Measurements from ENCODE around the gene ADM.

DNA sequence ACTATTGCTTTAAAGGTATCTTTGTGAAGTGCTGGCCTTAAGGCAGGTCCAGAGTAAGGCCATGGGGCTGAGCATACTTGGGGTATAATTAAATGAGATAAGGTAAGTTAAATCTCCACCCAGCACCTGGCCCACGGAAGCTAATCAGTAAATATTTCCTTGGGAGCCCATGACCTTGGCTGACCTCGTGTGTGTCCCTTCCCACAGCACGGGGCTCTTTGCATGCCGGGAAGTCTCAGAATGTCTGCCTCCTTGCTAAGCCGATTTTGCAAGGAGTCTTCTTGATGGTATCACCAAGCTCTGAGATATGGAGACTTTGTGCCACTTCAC lies 46.5 kb downstream of the ADM start:
- TF ChIP-seq, protein P1, sequence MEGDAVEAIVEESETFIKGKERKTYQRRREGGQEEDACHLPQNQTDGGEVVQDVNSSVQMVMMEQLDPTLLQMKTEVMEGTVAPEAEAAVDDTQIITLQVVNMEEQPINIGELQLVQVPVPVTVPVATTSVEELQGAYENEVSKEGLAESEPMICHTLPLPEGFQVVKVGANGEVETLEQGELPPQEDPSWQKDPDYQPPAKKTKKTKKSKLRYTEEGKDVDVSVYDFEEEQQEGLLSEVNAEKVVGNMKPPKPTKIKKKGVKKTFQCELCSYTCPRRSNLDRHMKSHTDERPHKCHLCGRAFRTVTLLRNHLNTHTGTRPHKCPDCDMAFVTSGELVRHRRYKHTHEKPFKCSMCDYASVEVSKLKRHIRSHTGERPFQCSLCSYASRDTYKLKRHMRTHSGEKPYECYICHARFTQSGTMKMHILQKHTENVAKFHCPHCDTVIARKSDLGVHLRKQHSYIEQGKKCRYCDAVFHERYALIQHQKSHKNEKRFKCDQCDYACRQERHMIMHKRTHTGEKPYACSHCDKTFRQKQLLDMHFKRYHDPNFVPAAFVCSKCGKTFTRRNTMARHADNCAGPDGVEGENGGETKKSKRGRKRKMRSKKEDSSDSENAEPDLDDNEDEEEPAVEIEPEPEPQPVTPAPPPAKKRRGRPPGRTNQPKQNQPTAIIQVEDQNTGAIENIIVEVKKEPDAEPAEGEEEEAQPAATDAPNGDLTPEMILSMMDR (IDR thresholded peaks at IDR 0.05 in 2 of 3, conservative IDR thresholded peaks at IDR 0.05 in 1 of 3; ENCODE audit: borderline replicate concordance in 1 of 3, insufficient read depth in 1 of 3, low read depth in 2 of 3, low read length in 2 of 3), result no peak
- TF ChIP-seq POLR2A (IDR thresholded peaks at IDR 0.05; ENCODE audit: borderline replicate concordance, extremely low read depth, insufficient read depth, insufficient read length) (no peak), SIN3A (IDR thresholded peaks at IDR 0.05; ENCODE audit: low read depth) (no peak), EGR1 (IDR thresholded peaks at IDR 0.05; ENCODE audit: low read depth) (no peak), EZH2 (IDR thresholded peaks at IDR 0.05) (no peak), ZNF274 (IDR thresholded peaks at IDR 0.05; ENCODE audit: low read depth, low read length) (no peak), YY1 (IDR thresholded peaks at IDR 0.05; ENCODE audit: extremely low read depth, insufficient replicate concordance, low read depth, low read length) (no peak), CEBPB (IDR thresholded peaks at IDR 0.05; ENCODE audit: low read depth) (no peak)
- TF ChIP-seq, protein P2, sequence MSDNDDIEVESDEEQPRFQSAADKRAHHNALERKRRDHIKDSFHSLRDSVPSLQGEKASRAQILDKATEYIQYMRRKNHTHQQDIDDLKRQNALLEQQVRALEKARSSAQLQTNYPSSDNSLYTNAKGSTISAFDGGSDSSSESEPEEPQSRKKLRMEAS (IDR thresholded peaks at IDR 0.05), result no peak
- TF ChIP-seq, protein P3, sequence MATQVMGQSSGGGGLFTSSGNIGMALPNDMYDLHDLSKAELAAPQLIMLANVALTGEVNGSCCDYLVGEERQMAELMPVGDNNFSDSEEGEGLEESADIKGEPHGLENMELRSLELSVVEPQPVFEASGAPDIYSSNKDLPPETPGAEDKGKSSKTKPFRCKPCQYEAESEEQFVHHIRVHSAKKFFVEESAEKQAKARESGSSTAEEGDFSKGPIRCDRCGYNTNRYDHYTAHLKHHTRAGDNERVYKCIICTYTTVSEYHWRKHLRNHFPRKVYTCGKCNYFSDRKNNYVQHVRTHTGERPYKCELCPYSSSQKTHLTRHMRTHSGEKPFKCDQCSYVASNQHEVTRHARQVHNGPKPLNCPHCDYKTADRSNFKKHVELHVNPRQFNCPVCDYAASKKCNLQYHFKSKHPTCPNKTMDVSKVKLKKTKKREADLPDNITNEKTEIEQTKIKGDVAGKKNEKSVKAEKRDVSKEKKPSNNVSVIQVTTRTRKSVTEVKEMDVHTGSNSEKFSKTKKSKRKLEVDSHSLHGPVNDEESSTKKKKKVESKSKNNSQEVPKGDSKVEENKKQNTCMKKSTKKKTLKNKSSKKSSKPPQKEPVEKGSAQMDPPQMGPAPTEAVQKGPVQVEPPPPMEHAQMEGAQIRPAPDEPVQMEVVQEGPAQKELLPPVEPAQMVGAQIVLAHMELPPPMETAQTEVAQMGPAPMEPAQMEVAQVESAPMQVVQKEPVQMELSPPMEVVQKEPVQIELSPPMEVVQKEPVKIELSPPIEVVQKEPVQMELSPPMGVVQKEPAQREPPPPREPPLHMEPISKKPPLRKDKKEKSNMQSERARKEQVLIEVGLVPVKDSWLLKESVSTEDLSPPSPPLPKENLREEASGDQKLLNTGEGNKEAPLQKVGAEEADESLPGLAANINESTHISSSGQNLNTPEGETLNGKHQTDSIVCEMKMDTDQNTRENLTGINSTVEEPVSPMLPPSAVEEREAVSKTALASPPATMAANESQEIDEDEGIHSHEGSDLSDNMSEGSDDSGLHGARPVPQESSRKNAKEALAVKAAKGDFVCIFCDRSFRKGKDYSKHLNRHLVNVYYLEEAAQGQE (IDR thresholded peaks at IDR 0.05; ENCODE audit: low read depth), result no peak
